HCT116 (cell line): Measurements from ENCODE around the gene ERVMER34-1. TPM values are rescaled to one million over a fixed set of nuclear protein-coding genes. Genes with fewer than 3 reads are reported as not detected.

Source experiments
- ATAC-seq: fragments of 200-7000 bp; cut with Tn5 transposase; 2 replicates; pipeline ENCODE4 v1.9.1; 2020; ENCODE audit warnings: mild to moderate bottlenecking, moderate library complexity
- BruUV-seq: library from RNA; stranded (reverse); fragments of 400-500 nt; replicated peaks from 2 replicates; lab custom pipeline; 2021; lab: Mats Ljungman, UMichigan
- CTCF ChIA-PET: fragments of 300-600 bp; sonication (Branson Sonifier 250); formaldehyde crosslinking; loops from one replicate; lab custom pipeline; 2021; ENCODE audit warnings: antibody characterized with exemption; lab: Charles Lee
- POLR2A ChIA-PET: fragments of 300-600, 350-600 bp; sonication (Branson Sonifier 250); formaldehyde crosslinking; loops from one replicate; lab custom pipeline; 2021; ENCODE audit warnings: antibody characterized with exemption; lab: Charles Lee
- RAD21 ChIA-PET, 2 experiments: fragments of 300-600 bp; sonication (Branson Sonifier 250); formaldehyde crosslinking; loops; one replicate each; lab custom pipeline; 2023; ENCODE audit warnings: low total read pairs in 2 of 2; ENCODE audit not compliant: uncharacterized antibody in 2 of 2, unreplicated experiment in 2 of 2, low non-redundant PET in 1 of 2; lab: Charles Lee
- DNase-seq: peaks from one replicate; pipeline ENCODE4 v3.0.0-alpha.2; 2010; ENCODE audit warnings: low read depth, low spot score
- H2AFZ ChIP-seq: fragments of 200-600 bp; shearing (Covaris generic), sonication (generic); 2 replicates; pipeline ENCODE4 v1.6.1; 2017; ENCODE audit warnings: low read depth, mixed run types, mixed read lengths, antibody characterized with exemption, low read length; ENCODE audit not compliant: poor library complexity, severe bottlenecking
- H3K27ac ChIP-seq: 2 replicates; pipeline ENCODE4 v1.5.1; 2012; ENCODE audit warnings: low read depth, low read length
- H3K27me3 ChIP-seq: fragments of 200-600 bp; sonication (generic); 2 replicates; pipeline ENCODE4 v1.6.1; 2016; ENCODE audit warnings: mixed run types, low read length, mixed read lengths; ENCODE audit not compliant: insufficient read depth
- H3K36me3 ChIP-seq, 2 experiments: fragments of 200-500 bp in 1 of 2; fragments of 200-600 bp in 1 of 2; sonication (Bioruptor generic) in 1 of 2; sonication (generic) in 1 of 2; 2 replicates each; pipeline versions ENCODE4 v1.5.1 to v1.6.1; 2014 to 2016; ENCODE audit warnings: low read length in 2 of 2, inconsistent platforms in 1 of 2, mixed read lengths in 1 of 2, mixed run types in 1 of 2; ENCODE audit not compliant: insufficient read depth in 2 of 2, control insufficient read depth in 1 of 2
- H3K4me1 ChIP-seq, 2 experiments: fragments of 200-600 bp in 1 of 2; sonication (generic) in 1 of 2; 2 replicates each; pipeline versions ENCODE4 v1.5.1 to v1.6.1; 2012 to 2017; ENCODE audit warnings: low read length in 2 of 2, inconsistent platforms in 1 of 2, mild to moderate bottlenecking in 1 of 2, mixed read lengths in 1 of 2, mixed run types in 1 of 2, moderate library complexity in 1 of 2; ENCODE audit not compliant: insufficient read depth in 2 of 2, control insufficient read depth in 1 of 2
- H3K4me2 ChIP-seq: fragments of 200-600 bp; sonication (generic); 2 replicates; pipeline ENCODE4 v1.6.1; 2017; ENCODE audit warnings: mixed run types, low read length, mixed read lengths
- H3K4me3 ChIP-seq, 2 experiments: fragments of 200-600 bp in 1 of 2; sonication (generic) in 1 of 2; replicated peaks in 1 of 2; 2 replicates each; pipeline ENCODE4 v1.5.1; 2011 to 2016; ENCODE audit warnings: low read length in 2 of 2, control low read depth in 1 of 2, low read depth in 1 of 2, mild to moderate bottlenecking in 1 of 2, mixed read lengths in 1 of 2, mixed run types in 1 of 2
- H3K79me2 ChIP-seq: fragments of 200-600 bp; sonication (generic); 2 replicates; pipeline ENCODE4 v1.6.1; 2017; ENCODE audit warnings: mild to moderate bottlenecking, mixed run types, low read length, moderate library complexity, mixed read lengths; ENCODE audit not compliant: insufficient read depth
- H3K9ac ChIP-seq: fragments of 200-600 bp; sonication (generic); 2 replicates; pipeline ENCODE4 v1.6.1; 2016; ENCODE audit warnings: low read length, mixed read lengths
- H3K9me2 ChIP-seq: fragments of 200-600 bp; sonication (generic), shearing (Covaris generic); 2 replicates; pipeline ENCODE4 v1.6.1; 2017; ENCODE audit warnings: mixed run types, mild to moderate bottlenecking, moderate library complexity; ENCODE audit not compliant: insufficient read depth
- H3K9me3 ChIP-seq, 2 experiments: fragments of 200-500 bp in 1 of 2; fragments of 200-600 bp in 1 of 2; sonication (Bioruptor generic) in 1 of 2; sonication (generic) in 1 of 2; 2 replicates each; pipeline ENCODE4 v1.6.1; 2014 to 2017; ENCODE audit warnings: low read length in 2 of 2, mixed read lengths in 2 of 2, inconsistent platforms in 1 of 2, low read depth in 1 of 2, mild to moderate bottlenecking in 1 of 2, mixed run types in 1 of 2, moderate library complexity in 1 of 2; ENCODE audit not compliant: control insufficient read depth in 1 of 2, insufficient read depth in 1 of 2
- H4K20me1 ChIP-seq: fragments of 200-600 bp; sonication (generic), shearing (Covaris generic); 2 replicates; pipeline ENCODE4 v1.6.1; 2017; ENCODE audit warnings: mixed run types, mild to moderate bottlenecking, moderate library complexity; ENCODE audit not compliant: insufficient read depth
- CBX3 ChIP-seq: IDR thresholded peaks from 2 replicates; pipeline ENCODE4 v1.6.1; 2012; ENCODE audit warnings: low read depth
- CEBPB ChIP-seq: IDR thresholded peaks from 2 replicates; pipeline ENCODE4 v1.6.1; 2012; ENCODE audit warnings: low read depth
- CTCF ChIP-seq, 3 experiments: fragments of 200-600 bp in 1 of 3; sonication (generic) in 1 of 3; IDR thresholded peaks in 2 of 3; conservative IDR thresholded peaks in 1 of 3; 2 replicates each; pipeline ENCODE4 v1.5.1; 2012 to 2017; ENCODE audit warnings: low read depth in 2 of 3, low read length in 2 of 3, antibody characterized with exemption in 1 of 3, borderline replicate concordance in 1 of 3, control low read depth in 1 of 3, mild to moderate bottlenecking in 1 of 3, mixed read lengths in 1 of 3, mixed run types in 1 of 3, moderate library complexity in 1 of 3; ENCODE audit not compliant: insufficient read depth in 1 of 3
- EGR1 ChIP-seq: IDR thresholded peaks from 2 replicates; pipeline ENCODE4 v1.6.1; 2012; ENCODE audit warnings: low read depth
- FOSL1 ChIP-seq: IDR thresholded peaks from 2 replicates; pipeline ENCODE4 v1.6.1; 2012; ENCODE audit warnings: low read depth
- JUND ChIP-seq: IDR thresholded peaks from 2 replicates; pipeline ENCODE4 v1.6.1; 2012
- RAD21 ChIP-seq: IDR thresholded peaks from 2 replicates; pipeline ENCODE4 v1.6.1; 2012; ENCODE audit warnings: low read depth, mild to moderate bottlenecking
- SRF ChIP-seq: IDR thresholded peaks from 2 replicates; pipeline ENCODE4 v1.6.1; 2012; ENCODE audit warnings: low read depth
- TCF7L2 ChIP-seq: IDR thresholded peaks from 2 replicates; pipeline ENCODE4 v1.7.0; 2011; ENCODE audit warnings: borderline replicate concordance, inconsistent platforms; ENCODE audit not compliant: insufficient read depth, insufficient read length; ENCODE audit errors: extremely low read depth
- ZBTB33 ChIP-seq: IDR thresholded peaks from 2 replicates; pipeline ENCODE4 v1.6.1; 2011; ENCODE audit warnings: mild to moderate bottlenecking, low read length, moderate library complexity; ENCODE audit not compliant: insufficient replicate concordance; ENCODE audit errors: extremely low read depth
- ZFX ChIP-seq: fragments of 450-650 bp; IDR thresholded peaks from 2 replicates; pipeline ENCODE4 v1.6.1; 2017
- ZNF274 ChIP-seq: fragments of 200-500 bp; sonication (Bioruptor generic); IDR thresholded peaks from 2 replicates; pipeline ENCODE4 v1.6.1; 2014; ENCODE audit warnings: mild to moderate bottlenecking, low read depth, low read length, inconsistent platforms
- intact Hi-C: fragments of 100-400 bp; cut with micrococcal nuclease; formaldehyde crosslinking; loops from 2 replicates; pipeline ENCODE4 v1.10.0; 2022
- total RNA-seq: library from RNA; stranded (reverse); gene quantifications from one replicate; pipeline ENCODE4 v1.2.1, GENCODE V29; 2021; ENCODE audit not compliant: unreplicated experiment

ERVMER34-1 gene
- total RNA-seq, 1 experiment from 2014 or later, result 17.5 TPM

GRCh38 chr4:52711272-52711671, 40.0 kb downstream of the ERVMER34-1 start:
- Histone ChIP-seq H3K4me3 (peak overlapping the region; percentile 57 to 73), H3K4me1 (peaks cover 17 to 29% of the 10 kb centered on the region in 2 experiments), H3K79me2 (peaks cover 28% of the 10 kb centered on the region), H2AFZ (peak overlapping the region; percentile 30), H3K9me3 (no peaks in the 10 kb centered on the region), H3K4me2 (peak overlapping the region; percentile 76), H3K9me2 (no peaks in the 10 kb centered on the region), H3K27ac (peak overlapping the region; percentile 8; the same call in 1 of the 2 replicates), H3K9ac (peak overlapping the region; percentile 56), H3K36me3 (peaks cover 13 to 29% of the 10 kb centered on the region in 2 experiments), H4K20me1 (no peaks in the 10 kb centered on the region), H3K27me3 (no peaks in the 10 kb centered on the region)
- no TSS peak for BruUV-seq
- intact Hi-C loops, result loop anchor here (5.0 kb wide), 1 partner anchor 69 kb away; no protein-coding TSS in a partner anchor
- RAD21 ChIA-PET, result no interaction called here
- DNase-seq (no peak), ATAC-seq (no peak)
- CTCF ChIA-PET, result interaction anchor here (1.3 to 1.5 kb wide), 2 partner anchors 201 to 272 kb away, joined by 3 to 4 read pairs; no protein-coding TSS in a partner anchor
- TF ChIP-seq ZNF274 (no peak), EGR1 (no peak), RAD21 (no peak), JUND (no peak), CEBPB (no peak), CBX3 (no peak), TCF7L2 (no peak), ZBTB33 (no peak), SRF (no peak), CTCF (IDR thresholded peaks at IDR 0.05 in 2 of 3, conservative IDR thresholded peaks at IDR 0.05 in 1 of 3; ENCODE audit: borderline replicate concordance in 1 of 3, insufficient read depth in 1 of 3, low read depth in 2 of 3, low read length in 2 of 3) (no peak), ZFX (no peak), FOSL1 (no peak)
- POLR2A ChIA-PET, result interaction anchor here (1.4 to 2.3 kb wide), 5 partner anchors 11 to 166 kb away, joined by 6 to 34 read pairs (median 10); no protein-coding TSS in a partner anchor
